H9 (cell line): ENCODE results near the gene EPHB2. TPM values are rescaled to one million over a fixed set of nuclear protein-coding genes. Genes with fewer than 3 reads are reported as not detected.
A peak's percentile ranks its signal among the peaks of the same experiment; 100 is the strongest.

Experiments
- DNase-seq: peaks from one replicate; pipeline ENCODE4 v3.0.0-alpha.2; 2017
- H2AFZ ChIP-seq: one replicate; pipeline ENCODE4 v1.6.1; 2013; ENCODE audit warnings: mild to moderate bottlenecking, low read length, control low read depth, moderate library complexity
- H2AK5ac ChIP-seq: 2 replicates; pipeline ENCODE4 v1.6.1; 2013; ENCODE audit warnings: low read length, control low read depth, mixed read lengths; ENCODE audit not compliant: insufficient read length
- H2BK120ac ChIP-seq: one replicate; pipeline ENCODE4 v1.6.1; 2013; ENCODE audit warnings: low read depth, mild to moderate bottlenecking, low read length, control low read depth, inconsistent platforms; ENCODE audit not compliant: poor library complexity, severe bottlenecking
- H2BK12ac ChIP-seq: 2 replicates; pipeline ENCODE4 v1.6.1; 2013; ENCODE audit warnings: low read length, control low read depth, mixed read lengths, low read depth; ENCODE audit not compliant: insufficient read length
- H2BK15ac ChIP-seq: 2 replicates; pipeline ENCODE4 v1.6.1; 2013; ENCODE audit warnings: low read depth, low read length, control low read depth
- H2BK20ac ChIP-seq: one replicate; pipeline ENCODE4 v1.6.1; 2013; ENCODE audit warnings: low read depth, mild to moderate bottlenecking, low read length, control low read depth, inconsistent platforms; ENCODE audit not compliant: poor library complexity, severe bottlenecking
- H2BK5ac ChIP-seq: 2 replicates; pipeline ENCODE4 v1.6.1; 2013; ENCODE audit warnings: low read length, control low read depth, mixed read lengths; ENCODE audit not compliant: insufficient read length
- H3K14ac ChIP-seq: 2 replicates; pipeline ENCODE4 v1.6.1; 2013; ENCODE audit warnings: low read length, control low read depth; ENCODE audit not compliant: insufficient read depth
- H3K18ac ChIP-seq: 2 replicates; pipeline ENCODE4 v1.6.1; 2013; ENCODE audit warnings: low read depth, mild to moderate bottlenecking, mixed read lengths, low read length, control low read depth; ENCODE audit not compliant: insufficient read length
- H3K23ac ChIP-seq: 2 replicates; pipeline ENCODE4 v1.6.1; 2013; ENCODE audit warnings: low read length, control low read depth, mixed read lengths, low read depth; ENCODE audit not compliant: insufficient read length
- H3K23me2 ChIP-seq: 2 replicates; pipeline ENCODE4 v1.6.1; 2013; ENCODE audit warnings: low read depth, mild to moderate bottlenecking, mixed read lengths, low read length, control low read depth; ENCODE audit not compliant: insufficient read length, poor library complexity, severe bottlenecking
- H3K27ac ChIP-seq: 2 replicates; pipeline ENCODE4 v1.5.1; 2013; ENCODE audit warnings: low read length, control low read depth, mixed read lengths, low read depth; ENCODE audit not compliant: insufficient read length
- H3K27me3 ChIP-seq: 2 replicates; pipeline ENCODE4 v1.6.1; 2013; ENCODE audit warnings: low read length, control low read depth, inconsistent platforms; ENCODE audit not compliant: insufficient read depth
- H3K4ac ChIP-seq: 2 replicates; pipeline ENCODE4 v1.6.1; 2013; ENCODE audit warnings: low read depth, mild to moderate bottlenecking, control low read depth, inconsistent platforms, low read length, moderate library complexity
- H3K4me1 ChIP-seq: 2 replicates; pipeline ENCODE4 v1.6.1; 2013; ENCODE audit warnings: low read length, control low read depth, inconsistent platforms; ENCODE audit not compliant: insufficient read depth
- H3K4me2 ChIP-seq: 2 replicates; pipeline ENCODE4 v1.6.1; 2013; ENCODE audit warnings: low read length, control low read depth, mixed read lengths; ENCODE audit not compliant: insufficient read length, insufficient read depth
- H3K56ac ChIP-seq: 2 replicates; pipeline ENCODE4 v1.6.1; 2013; ENCODE audit warnings: low read depth, mild to moderate bottlenecking, mixed read lengths, low read length, control low read depth; ENCODE audit not compliant: insufficient read length
- H3K79me1 ChIP-seq: 2 replicates; pipeline ENCODE4 v1.6.1; 2013; ENCODE audit warnings: low read depth, mild to moderate bottlenecking, moderate library complexity, low read length, control low read depth, inconsistent platforms; ENCODE audit not compliant: insufficient read depth, poor library complexity, severe bottlenecking
- H3K79me2 ChIP-seq: 2 replicates; pipeline ENCODE4 v1.6.1; 2013; ENCODE audit warnings: low read length, control low read depth, inconsistent platforms; ENCODE audit not compliant: insufficient read depth
- H3K9ac ChIP-seq: 2 replicates; pipeline ENCODE4 v1.6.1; 2013; ENCODE audit warnings: low read length, control low read depth, mixed read lengths; ENCODE audit not compliant: insufficient read length; ENCODE audit errors: extremely low read depth
- H3K9me3 ChIP-seq: one replicate; pipeline ENCODE4 v1.6.1; 2013; ENCODE audit warnings: low read depth, low read length, inconsistent platforms; ENCODE audit not compliant: control insufficient read depth
- H3T11ph ChIP-seq: one replicate; pipeline ENCODE4 v1.6.1; 2013; ENCODE audit warnings: mild to moderate bottlenecking, low read length, control low read depth, inconsistent platforms
- H4K20me1 ChIP-seq: one replicate; pipeline ENCODE4 v1.6.1; 2013; ENCODE audit not compliant: control insufficient read depth, insufficient read length, insufficient read depth
- H4K5ac ChIP-seq: 2 replicates; pipeline ENCODE4 v1.6.1; 2013; ENCODE audit warnings: low read depth, mild to moderate bottlenecking, mixed read lengths, low read length, control low read depth; ENCODE audit not compliant: insufficient read length
- H4K8ac ChIP-seq: replicated peaks from 2 replicates; pipeline ENCODE4 v1.6.1; 2013; ENCODE audit warnings: low read length, control low read depth, mixed read lengths, low read depth; ENCODE audit not compliant: insufficient read length
- H4K91ac ChIP-seq: 2 replicates; pipeline ENCODE4 v1.6.1; 2013; ENCODE audit warnings: low read depth, mild to moderate bottlenecking, moderate library complexity, mixed read lengths, low read length, control low read depth; ENCODE audit not compliant: insufficient read length
- H3K27ac Mint-ChIP-seq, 3 experiments: 2 replicates in 2 of 3; 3 replicates in 1 of 3; pipeline ENCODE4 v1.8.0; 2020 to 2021; ENCODE audit warnings: mixed read lengths in 3 of 3, mild to moderate bottlenecking in 1 of 3, moderate library complexity in 1 of 3
- H3K27me3 Mint-ChIP-seq: 2 replicates; pipeline ENCODE4 v1.8.0; 2021; ENCODE audit warnings: low read depth, mild to moderate bottlenecking, moderate library complexity, mixed read lengths
- H3K36me3 Mint-ChIP-seq, 3 experiments: 2 replicates in 2 of 3; 3 replicates in 1 of 3; pipeline ENCODE4 v1.8.0; 2020 to 2021; ENCODE audit warnings: low read depth in 3 of 3, mixed read lengths in 3 of 3; ENCODE audit not compliant: insufficient read depth in 1 of 3
- H3K4me1 Mint-ChIP-seq, 2 experiments: 2 replicates each; pipeline ENCODE4 v1.8.0; 2020; ENCODE audit warnings: mixed read lengths in 2 of 2
- H3K4me3 Mint-ChIP-seq, 2 experiments: 2 replicates in 1 of 2; 3 replicates in 1 of 2; pipeline ENCODE4 v1.8.0; 2020 to 2021; ENCODE audit warnings: mild to moderate bottlenecking in 2 of 2, mixed read lengths in 2 of 2, moderate library complexity in 1 of 2
- H3K9me3 Mint-ChIP-seq, 2 experiments: 2 replicates in 1 of 2; 3 replicates in 1 of 2; pipeline ENCODE4 v1.8.0; 2020; ENCODE audit warnings: mild to moderate bottlenecking in 2 of 2, mixed read lengths in 2 of 2, moderate library complexity in 1 of 2
- WGBS: extraction: QIAGEN DNeasy Blood & Tissue Kit; methylation state at CpG from one replicate; pipeline ENCODE4 v1.1.7; 2013; ENCODE audit warnings: missing lambda C conversion rate, low lambda C conversion rate, mixed read lengths; ENCODE audit not compliant: insufficient read length; ENCODE audit errors: extremely low coverage; 5-methylcytosine and 5-hydroxymethylcytosine counted together
- total RNA-seq: library from RNA; stranded (reverse); gene quantifications from 2 replicates; pipeline ENCODE4 v1.2.1, GENCODE V29; 2021
- TF ChIP-seq, protein P1 (sequence below): fragments of 200-600 bp; sonication (generic); conservative IDR thresholded peaks from 3 replicates; pipeline ENCODE4 v1.8.0; 2021; ENCODE audit warnings: antibody characterized with exemption, mild to moderate bottlenecking

EPHB2 gene
- total RNA-seq, 1 experiment from 2014 or later, result 9.5 TPM

DNA sequence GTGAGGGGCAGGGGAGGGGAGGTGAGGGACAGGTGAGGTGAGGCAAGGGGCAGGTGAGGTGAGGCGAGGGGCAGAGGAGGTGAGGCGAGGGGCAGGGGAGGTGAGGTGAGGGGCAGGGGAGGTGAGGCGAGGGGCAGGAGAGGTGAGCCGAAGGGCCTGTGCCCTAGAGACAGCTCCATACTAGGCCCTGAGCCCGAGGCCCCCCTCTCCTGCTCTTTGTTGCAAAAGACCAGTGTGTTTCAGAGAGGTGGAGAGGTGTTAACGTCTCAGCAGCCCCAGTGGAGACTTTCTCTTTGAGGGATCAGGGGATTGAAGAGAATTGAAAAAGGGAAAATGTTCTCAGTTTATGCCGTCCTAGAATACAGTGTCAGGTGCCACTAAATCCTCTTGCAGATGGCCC, 44.2 kb downstream of the EPHB2 start:
- Histone ChIP-seq H2BK12ac (no peak overlapping the region), H3K4me1 (no peaks in the 10 kb centered on the region), H3K4ac (no peak overlapping the region), H4K8ac (no peak overlapping the region), H3K23me2 (no peaks in the 10 kb centered on the region), H2BK120ac (no peak overlapping the region), H3K56ac (no peak overlapping the region), H2BK15ac (no peak overlapping the region), H3K23ac (no peak overlapping the region), H3T11ph (no peak overlapping the region), H2AFZ (no peak overlapping the region), H2BK20ac (no peak overlapping the region), H4K5ac (no peak overlapping the region), H3K79me2 (no peaks in the 10 kb centered on the region), H3K27ac (no peak overlapping the region), H2BK5ac (no peak overlapping the region), H3K4me2 (no peak overlapping the region), H3K27me3 (no peaks in the 10 kb centered on the region), H3K9me3 (no peaks in the 10 kb centered on the region), H2AK5ac (no peak overlapping the region), H3K14ac (no peak overlapping the region), H3K9ac (no peak overlapping the region), H4K20me1 (no peaks in the 10 kb centered on the region), H3K18ac (no peak overlapping the region), H3K79me1 (no peaks in the 10 kb centered on the region), H4K91ac (no peak overlapping the region)
- no peak for DNase-seq
- Mint-ChIP-seq H3K27ac (peak overlapping the region in 1 of 3 experiments; percentile 56; a peak in 2 of 7 replicates), H3K9me3 (no peaks in the 10 kb centered on the region), H3K4me3 (no peak overlapping the region), H3K4me1 (peaks cover 8 to 27% of the 10 kb centered on the region in 2 experiments), H3K36me3 (no peaks in the 10 kb centered on the region), H3K27me3 (no peaks in the 10 kb centered on the region)
- no CpG with 5 or more reads among the region's 7 CpGs for WGBS
- TF ChIP-seq, protein P1, sequence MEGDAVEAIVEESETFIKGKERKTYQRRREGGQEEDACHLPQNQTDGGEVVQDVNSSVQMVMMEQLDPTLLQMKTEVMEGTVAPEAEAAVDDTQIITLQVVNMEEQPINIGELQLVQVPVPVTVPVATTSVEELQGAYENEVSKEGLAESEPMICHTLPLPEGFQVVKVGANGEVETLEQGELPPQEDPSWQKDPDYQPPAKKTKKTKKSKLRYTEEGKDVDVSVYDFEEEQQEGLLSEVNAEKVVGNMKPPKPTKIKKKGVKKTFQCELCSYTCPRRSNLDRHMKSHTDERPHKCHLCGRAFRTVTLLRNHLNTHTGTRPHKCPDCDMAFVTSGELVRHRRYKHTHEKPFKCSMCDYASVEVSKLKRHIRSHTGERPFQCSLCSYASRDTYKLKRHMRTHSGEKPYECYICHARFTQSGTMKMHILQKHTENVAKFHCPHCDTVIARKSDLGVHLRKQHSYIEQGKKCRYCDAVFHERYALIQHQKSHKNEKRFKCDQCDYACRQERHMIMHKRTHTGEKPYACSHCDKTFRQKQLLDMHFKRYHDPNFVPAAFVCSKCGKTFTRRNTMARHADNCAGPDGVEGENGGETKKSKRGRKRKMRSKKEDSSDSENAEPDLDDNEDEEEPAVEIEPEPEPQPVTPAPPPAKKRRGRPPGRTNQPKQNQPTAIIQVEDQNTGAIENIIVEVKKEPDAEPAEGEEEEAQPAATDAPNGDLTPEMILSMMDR, result no peak
